ENCODE data around the gene VANGL1. TPM values are rescaled to one million over a fixed set of nuclear protein-coding genes. Genes with fewer than 3 reads are reported as not detected.
A peak's percentile ranks its signal among the peaks of the same experiment; 100 is the strongest.

The VANGL1 gene
- polyA plus RNA-seq, 3 donors = 13.1 to 14.5 (median 13.6) TPM

DNA sequence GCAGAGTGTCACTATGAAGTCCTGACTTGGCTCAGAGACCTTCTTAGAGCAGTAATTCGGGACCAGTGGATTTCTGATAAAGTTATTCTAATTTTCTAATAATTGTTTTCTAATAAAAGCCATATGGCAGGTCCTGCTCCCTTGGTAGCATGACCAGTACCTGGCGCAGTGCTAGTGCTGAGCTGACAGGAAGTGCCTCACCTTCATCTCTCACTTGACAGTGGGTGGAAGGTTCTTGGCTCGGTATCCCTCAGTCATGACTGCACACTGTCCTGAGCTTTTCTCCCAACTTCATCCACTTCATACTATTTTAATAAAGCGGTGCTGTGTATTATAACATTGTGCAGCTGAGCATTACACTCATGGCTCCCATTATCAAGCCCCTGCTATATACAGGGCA is 14.1 kb downstream of the VANGL1 start:
- no peak for DNase-seq (ENCODE audit: extremely low read depth in 1 of 11, low read depth in 9 of 11, low spot score in 4 of 11)

DNA sequence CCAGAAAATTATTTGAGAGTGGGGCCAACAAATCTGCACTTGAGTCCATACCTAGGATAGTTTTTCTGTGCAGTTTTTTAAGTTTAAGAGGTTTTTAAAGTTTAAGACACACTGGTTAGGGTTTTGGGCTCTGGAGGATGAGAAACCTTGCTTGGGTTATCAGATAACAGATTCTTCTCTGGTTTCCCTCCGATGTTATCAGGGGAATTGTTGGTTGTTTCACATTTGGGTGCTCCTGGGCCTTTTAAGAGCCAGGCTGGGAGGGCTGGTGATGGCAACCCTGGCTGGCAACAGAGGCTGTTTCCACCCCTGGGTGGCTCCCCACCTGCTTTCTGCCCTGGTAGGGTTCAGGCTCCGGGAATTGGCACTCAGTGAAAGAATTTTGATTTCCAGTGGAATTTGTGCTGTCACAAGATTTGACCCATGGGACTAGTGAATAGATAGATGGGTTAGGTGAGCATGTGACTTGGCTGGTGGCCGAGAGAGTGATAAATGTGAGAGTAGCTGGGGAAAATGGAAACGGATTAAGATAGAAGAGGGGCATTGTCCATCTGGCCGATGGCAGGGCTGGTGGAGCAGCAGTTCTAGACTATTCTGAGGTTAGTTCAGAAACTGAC is 14.8 kb downstream of the VANGL1 start:
- DNase-seq (ENCODE audit: extremely low read depth in 1 of 11, low read depth in 9 of 11, low spot score in 4 of 11) = no peak

DNA sequence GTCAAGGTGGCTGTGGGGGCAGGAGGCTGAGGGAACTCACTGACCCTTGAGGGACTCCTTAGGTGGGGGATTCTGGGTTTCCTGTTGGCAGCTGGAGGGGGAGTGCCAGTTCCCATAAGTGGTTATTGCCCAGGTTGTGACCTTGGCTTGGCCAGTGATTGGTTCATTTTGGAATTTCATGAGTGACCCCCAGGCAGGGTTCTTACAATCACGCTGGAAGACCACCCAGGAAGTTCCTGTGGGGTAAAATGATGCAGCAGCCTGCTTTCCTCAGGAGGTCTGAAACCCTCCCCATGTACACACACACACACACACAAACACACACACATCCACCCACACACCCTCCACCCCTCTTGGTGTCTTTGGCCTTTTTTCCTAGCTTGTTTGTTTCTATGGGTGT is 16.9 kb downstream of the VANGL1 start:
- no peak for DNase-seq (ENCODE audit: extremely low read depth in 1 of 11, low read depth in 9 of 11, low spot score in 4 of 11)

DNA sequence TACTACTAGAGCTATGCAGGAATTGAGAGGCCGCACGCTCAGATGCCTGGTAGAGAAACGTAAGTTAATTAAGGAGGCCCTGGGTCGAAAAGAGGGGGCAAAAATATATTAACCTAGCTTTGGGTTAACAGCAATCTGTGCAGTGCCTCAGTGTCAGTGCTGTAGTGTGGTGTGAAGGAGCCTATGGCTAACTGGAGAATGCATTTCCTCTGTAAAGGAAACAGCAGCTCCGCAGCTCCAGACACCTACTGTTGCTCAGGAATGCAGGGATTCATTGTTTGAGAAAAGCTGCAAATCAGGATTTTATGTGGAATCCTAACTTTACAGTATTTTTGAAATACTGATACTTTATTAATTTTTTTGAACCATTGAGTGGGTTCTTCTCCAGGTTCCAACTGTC is 18.4 kb downstream of the VANGL1 start:
- no peak for DNase-seq (ENCODE audit: extremely low read depth in 1 of 11, low read depth in 9 of 11, low spot score in 4 of 11)

DNA sequence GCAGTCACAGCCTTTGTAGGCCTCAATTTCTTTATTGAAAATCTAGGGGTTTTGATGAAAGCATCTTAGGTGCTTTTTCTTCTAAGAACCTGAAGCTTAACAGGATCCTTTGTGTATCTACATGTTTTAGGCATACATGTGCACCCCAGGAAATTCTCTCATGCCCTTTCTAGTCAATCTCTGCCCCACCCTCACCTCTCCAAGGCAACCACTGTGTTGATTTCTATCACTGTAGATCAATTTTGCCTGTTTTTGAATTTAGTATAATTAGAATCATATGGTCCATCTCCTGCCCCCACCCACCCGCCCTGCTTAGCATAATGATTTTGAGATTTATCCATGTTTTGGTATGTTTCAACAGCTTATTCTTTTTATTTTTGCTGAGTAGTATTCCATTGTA is 19.4 kb downstream of the VANGL1 start:
- DNase-seq (ENCODE audit: extremely low read depth in 1 of 11, low read depth in 9 of 11, low spot score in 4 of 11) = no peak

DNA sequence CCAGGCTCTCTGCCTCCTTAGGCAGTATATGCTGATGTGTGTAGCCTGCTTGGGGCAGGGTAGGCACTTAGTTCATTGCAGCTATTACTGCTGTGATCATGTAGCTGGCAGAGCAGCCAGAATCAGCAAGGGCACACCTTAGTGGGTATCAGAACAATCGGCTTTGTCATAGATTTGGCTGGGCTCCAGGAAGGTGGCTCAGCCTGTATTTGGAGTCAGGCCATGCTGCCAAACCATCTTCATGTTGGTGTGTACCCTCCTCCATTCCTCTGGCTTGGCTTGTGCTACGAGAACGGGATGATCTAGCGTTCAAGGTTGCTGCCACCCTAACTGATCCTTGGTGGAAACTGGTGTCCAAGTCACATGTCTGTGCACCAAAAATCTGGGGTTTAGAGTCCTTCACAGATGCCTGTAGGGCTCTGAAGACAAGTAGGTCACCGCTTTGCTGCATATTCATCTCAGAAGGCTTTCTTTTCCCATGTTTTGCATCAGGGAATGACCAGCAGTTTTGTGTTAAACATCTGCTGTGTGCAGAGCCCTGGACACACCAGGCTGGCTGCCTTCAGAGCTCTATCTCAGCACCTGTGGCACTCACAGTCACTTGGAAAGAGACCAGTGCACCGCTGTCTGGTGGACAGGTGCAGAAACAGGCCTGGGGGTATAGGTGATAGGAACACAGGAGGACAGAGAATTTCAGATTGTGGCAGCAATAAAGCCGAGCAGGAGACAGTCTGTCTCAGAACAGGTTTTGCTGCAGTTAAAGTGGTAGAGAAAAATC is 23.7 kb downstream of the VANGL1 start:
- no peak for DNase-seq (ENCODE audit: extremely low read depth in 1 of 11, low read depth in 9 of 11, low spot score in 4 of 11)

DNA sequence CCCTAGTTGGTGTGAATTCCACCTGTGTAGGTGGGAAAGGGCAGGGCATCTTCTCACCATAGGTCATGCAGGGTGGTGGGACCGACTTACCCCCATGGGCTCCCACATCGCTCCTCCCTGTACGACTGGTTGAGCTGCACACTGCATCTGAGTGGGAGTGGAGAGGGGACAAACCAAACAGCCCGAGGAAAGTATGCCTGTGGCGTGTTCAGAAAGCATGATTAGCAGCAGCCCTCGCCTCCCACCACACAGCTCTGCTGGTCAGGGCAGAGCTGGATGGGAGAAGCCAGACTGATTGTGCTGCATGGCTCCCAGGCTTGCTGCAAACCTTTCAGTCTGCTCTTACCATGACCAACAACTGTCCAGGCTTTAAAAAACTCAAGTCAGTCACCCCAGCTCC is 24.4 kb downstream of the VANGL1 start:
- DNase-seq (ENCODE audit: extremely low read depth in 1 of 11, low read depth in 9 of 11, low spot score in 4 of 11) = no peak

DNA sequence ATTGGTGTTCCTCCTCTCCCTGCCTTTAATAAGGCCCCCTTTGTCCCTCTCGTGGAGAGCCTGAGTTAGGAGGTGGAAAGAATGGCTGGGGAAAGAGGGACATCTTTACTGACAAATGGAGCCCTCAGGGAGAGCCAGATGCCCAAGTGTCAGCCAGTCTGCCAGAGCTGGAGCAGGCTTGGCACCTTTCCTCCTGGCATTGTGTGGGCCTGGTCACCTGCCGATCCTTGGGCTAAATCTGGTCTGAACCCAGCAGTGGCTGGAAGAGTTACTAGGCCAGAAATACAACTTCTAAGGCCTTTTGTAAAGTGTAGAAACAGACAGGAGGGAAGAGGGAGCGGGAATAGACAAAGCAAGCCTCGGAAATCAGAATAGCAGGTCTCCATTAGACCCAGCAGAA is 24.9 kb downstream of the VANGL1 start:
- no peak for DNase-seq (ENCODE audit: extremely low read depth in 1 of 11, low read depth in 9 of 11, low spot score in 4 of 11)

DNA sequence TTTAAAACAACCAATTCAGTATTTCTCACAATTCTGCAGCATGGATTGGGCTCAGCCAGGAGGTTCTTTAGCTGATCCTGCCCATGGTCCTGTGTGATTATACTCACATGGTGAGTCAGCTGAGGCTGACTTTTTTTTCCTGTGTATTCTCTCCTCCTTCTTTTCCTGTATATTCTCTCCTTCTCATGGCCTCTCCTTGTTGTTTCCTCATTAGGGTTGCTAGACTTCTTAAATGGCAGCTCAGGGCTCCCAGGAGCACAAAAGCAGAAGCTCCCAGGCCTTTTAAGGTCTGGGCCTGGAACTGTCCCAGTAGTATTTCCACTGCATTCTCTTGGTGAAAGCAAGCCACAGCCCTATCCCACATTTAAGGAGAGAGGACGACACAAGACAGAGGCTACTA is 26.8 kb downstream of the VANGL1 start:
- DNase-seq (ENCODE audit: extremely low read depth in 1 of 11, low read depth in 9 of 11, low spot score in 4 of 11) = no peak

DNA sequence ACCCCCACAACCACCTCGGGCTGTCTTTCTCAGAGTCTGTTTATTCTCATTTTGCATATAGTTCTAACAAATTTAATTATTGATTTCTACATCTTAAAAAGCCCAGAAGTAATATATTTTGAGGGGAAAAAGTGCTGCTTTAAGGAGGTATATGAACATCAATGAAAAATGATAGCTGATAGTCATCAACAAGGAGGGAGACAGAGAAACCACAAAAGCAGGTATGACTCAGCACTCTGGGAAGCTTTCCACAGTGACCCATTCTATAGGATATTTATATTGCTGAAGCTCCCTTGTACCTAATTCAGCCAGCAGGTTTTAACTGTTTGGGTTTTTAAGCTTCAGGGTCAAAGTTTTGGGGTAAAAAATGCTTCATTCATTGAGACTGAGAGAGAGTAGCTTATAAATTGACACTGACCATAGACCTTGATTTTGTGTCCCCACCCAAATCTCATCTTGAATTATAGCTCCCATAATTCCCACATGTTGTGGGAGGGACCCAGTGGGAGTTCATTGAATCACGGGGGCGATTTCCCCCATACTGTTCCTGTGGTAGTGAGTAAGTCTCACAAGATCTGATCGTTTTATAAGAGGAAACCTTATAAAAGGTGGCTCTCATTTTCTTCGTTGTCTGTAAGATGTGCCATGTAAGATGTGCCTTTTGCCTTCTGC is 27.4 kb downstream of the VANGL1 start:
- no peak for DNase-seq (ENCODE audit: extremely low read depth in 1 of 11, low read depth in 9 of 11, low spot score in 4 of 11)

DNA sequence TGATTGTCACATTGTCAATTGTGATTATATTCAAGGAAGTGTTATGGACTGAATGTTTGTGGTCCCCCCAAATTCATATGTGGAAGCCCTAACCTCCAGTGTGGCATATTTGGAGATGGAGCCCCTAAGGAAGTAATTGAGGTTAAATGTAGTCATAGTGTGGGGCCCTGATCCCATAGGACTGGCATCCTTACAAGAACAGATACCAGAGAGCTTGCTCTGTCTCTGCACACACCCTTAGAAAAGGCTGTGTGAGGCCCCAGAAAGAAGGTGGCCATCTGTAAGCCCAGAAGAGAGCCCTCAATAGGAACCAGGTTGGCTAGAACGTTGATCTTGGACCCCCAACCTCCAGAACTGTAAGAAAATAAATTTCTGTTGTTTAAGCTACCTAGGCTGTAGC is 28.1 kb downstream of the VANGL1 start:
- DNase-seq (ENCODE audit: extremely low read depth in 1 of 11, low read depth in 9 of 11, low spot score in 4 of 11) = no peak

DNA sequence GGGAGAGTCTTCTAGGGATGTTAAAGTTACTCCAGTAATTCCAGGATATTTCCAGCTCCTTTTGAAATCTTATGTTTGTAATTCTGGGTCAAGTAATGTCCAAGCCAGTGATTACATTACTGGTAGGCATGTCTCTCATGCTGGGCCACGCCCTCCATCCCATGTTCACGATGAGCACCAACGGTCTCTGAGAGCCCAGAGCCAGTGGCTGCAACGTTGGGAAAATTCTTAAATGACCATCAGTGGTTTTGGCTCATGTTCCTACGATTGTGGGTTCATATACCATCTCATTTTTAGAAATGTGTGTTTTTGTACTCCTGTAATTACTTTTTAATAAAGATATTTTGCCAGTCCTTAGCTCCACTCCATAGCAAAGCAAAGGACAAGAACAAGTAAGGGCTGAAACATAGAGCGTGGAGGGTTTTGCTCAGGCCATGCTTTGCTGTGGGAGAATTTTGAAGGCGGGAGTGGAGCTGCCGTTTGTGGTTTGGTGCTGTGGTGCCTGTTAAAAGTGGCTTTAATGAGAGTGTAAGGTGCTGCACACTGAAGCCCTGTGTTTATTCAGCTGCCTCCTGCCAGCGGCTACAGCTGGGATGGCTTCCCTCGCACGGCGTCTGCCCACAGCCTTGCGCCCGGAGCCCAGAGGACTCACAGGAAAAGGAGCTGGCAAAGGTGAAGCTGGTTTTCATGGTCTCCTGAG is 28.9 kb downstream of the VANGL1 start:
- DNase-seq (ENCODE audit: extremely low read depth in 1 of 11, low read depth in 9 of 11, low spot score in 4 of 11) = peak in 2 of 11 donors; percentile 29 to 34

DNA sequence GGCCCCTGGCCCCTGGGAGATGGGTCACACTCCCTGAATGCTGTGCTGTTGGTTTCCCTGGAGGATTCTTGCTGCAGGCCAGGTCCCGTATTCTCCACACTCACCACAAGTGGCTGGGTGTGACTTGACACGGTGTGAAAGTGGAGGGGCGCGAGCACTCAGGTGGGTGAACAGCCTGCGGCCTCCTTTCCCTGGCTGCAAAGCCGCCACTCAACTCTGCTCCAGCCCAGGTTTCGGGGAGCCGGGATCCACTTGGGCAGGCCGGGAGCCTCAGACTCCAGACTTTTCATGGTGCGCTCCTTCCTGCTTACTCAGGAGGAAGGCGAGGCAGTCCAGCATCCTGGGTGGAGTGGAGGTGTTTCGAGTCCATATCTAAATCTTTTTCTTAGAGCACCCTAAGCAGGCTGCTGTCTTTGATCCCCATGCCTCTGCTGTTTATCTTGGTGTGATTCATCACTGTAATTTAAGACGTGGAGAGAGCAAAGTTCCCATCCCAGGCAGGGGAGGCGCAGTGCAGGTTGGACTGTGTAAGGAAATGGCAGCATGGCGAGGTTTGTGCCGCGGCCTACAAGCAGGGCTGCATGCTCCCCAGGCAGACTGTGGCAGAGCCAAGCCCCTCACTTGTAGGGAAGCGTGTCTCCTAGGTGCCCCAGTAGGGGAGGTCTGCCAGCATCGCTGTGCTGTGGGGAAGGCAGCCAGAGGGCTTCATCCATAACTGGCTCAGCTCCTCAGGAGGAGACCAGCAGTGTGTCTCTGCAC is 29.6 kb downstream of the VANGL1 start:
- DNase-seq (ENCODE audit: extremely low read depth in 1 of 11, low read depth in 9 of 11, low spot score in 4 of 11) = no peak

DNA sequence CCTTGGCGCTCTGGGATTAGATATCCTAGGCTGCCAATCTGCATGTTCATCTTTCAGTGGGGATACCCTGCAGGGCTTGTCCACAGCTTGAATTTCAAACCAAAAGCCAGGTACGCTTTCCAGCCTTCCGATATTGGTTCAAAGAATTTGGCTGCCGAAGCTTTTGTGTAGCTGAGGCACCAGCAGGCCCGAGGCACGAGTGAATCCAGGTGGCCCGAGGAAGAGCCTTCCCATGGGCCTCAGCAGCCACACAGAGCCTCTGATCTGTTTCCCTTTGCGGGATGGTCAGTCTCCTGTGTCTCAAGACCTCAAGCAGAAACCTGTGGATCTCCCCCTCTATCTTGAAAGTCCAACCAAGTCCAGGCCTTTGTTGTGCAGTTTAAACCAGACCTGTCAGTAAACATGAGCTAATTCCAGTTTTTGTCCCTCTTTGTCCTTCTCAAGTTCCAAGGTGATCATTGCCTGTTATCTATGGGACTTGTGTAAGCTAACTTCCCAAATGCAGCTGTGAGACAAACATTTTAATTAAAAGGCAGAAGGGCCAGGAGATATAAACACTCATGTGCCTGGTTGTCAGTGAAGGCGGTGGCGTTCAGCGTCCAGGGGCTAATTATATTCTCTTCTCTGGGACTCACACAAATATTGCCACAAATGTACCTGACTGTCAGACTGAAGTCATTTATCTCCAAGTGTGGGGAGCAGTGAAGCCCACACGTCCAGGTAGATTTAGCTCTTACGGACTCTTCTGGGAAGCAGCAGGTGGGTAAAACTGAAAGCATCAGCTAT is 30.6 kb downstream of the VANGL1 start:
- DNase-seq (ENCODE audit: extremely low read depth in 1 of 11, low read depth in 9 of 11, low spot score in 4 of 11) = no peak

DNA sequence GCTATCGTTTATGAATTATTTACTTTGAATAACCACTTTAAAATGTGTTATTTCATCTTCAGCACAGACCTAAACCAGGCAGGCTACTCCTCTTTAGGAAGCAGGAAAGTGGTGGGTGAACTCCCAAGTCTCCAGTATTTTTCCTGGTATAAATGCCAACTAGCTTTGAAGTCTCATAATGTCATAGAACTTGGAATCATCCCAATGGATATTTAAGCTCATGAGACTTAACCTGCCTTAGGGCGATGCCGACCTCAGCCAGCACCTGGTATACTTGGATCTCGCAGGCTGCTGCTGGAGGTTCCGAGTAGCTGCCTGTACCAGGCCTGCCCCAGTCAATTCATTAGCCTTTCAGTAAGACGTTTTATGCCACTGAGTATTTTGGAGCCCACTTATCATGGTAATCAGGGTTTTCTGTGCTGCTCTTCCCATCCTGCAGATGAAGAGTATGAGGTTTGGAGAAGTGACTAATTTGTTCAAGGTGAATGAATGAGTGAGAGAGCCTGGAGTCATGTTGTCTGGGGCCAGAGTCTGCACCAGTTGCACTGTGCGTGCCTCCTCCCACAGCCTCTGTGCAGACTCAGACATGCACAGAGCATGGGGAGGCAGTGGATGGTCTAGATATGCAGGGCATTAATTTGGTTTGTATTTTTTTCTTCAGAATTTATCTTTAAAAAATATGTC is 34.9 kb downstream of the VANGL1 start:
- DNase-seq (ENCODE audit: extremely low read depth in 1 of 11, low read depth in 9 of 11, low spot score in 4 of 11) = no peak

DNA sequence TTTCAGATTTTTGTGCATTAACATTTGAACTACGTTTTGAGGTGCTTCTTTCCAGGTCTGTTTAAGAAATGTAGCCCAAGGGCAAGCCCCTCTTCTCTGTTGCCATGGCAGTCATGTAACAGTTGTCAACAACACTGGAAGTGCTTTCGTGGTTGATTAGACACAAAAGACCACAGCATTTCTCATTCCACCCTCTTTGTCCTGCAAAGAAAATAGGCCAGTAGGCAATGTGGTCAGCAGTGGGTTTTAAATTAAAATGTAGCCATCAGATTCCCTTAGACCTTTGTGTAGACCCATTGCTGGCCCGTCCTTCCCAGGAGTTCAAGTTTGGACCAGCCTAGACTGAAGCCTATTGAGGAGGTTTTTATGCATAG is 35.4 kb downstream of the VANGL1 start:
- DNase-seq (ENCODE audit: extremely low read depth in 1 of 11, low read depth in 9 of 11, low spot score in 4 of 11) = peak in 8 of 11 donors; percentile 12 to 67 (median 34)

DNA sequence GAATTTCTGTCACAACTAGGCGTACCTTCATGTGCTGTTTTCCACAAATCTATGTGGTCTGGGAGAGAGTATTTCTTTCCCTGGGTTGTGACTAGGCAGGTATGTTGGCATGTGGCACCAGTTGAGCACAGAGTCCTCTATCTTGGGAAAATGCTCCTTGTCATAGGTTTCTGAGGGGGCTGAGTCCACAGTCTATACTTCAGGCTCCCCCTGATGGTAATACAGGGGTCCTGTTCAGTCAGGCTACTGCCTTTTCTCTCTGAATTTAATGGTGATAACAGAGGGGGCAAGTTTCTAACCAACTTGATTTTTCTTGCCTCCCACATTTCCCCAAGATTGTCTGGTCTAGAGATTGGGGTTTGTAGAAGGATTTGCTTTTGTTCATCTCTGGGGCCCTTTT is 35.8 kb downstream of the VANGL1 start:
- DNase-seq (ENCODE audit: extremely low read depth in 1 of 11, low read depth in 9 of 11, low spot score in 4 of 11) = no peak

DNA sequence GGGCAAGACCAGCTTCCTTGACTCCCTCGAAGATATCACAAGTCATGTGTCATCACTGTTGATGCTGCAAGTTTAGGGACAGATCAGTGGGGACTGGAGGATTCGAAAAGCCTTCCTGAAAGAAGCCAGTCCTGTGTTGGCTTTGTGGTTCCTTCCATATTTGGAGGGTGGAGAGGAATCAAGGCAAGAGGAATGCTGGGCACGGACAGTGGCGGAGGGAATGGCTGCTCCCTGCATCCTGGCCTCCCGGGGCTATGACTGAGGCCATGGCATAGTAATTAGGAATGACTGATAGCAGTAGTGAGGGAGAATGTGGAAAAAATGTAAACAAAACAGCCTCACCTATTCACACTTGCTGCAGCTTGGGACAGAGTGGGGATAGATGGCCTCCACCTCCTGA is 36.4 kb downstream of the VANGL1 start:
- DNase-seq (ENCODE audit: extremely low read depth in 1 of 11, low read depth in 9 of 11, low spot score in 4 of 11) = no peak

All from renal cortex interstitium (tissue), 11 donors.